ENCODE results near the gene RCOR1.
"Not testable (repeated sequence)": the region's sequence is repeated elsewhere in the genome, so short reads cannot be mapped to it uniquely, and the experiment has no call there.

The RCOR1 gene

GRCh38 chr14:102573591-102574046 lies 18.8 kb upstream of the RCOR1 start:
- TF ChIP-seq ZFX (IDR thresholded peaks at IDR 0.05; ENCODE audit: borderline replicate concordance) = no peak
- no peak for TF ChIP-seq CTCF (IDR thresholded peaks at IDR 0.05)
- H3K27ac ChIP-seq = no peak overlapping the region

GRCh38 chr14:102574281-102575159 lies 17.9 kb upstream of the RCOR1 start:
- H3K27ac ChIP-seq = no peak overlapping the region
- TF ChIP-seq CTCF (IDR thresholded peaks at IDR 0.05) = no peak
- no peak for TF ChIP-seq ZFX (IDR thresholded peaks at IDR 0.05; ENCODE audit: borderline replicate concordance)

GRCh38 chr14:102575160-102575845 lies 17.1 kb upstream of the RCOR1 start:
- TF ChIP-seq ZFX (IDR thresholded peaks at IDR 0.05; ENCODE audit: borderline replicate concordance) (no peak), CTCF (IDR thresholded peaks at IDR 0.05) (no peak)
- no peak overlapping the region for H3K27ac ChIP-seq

GRCh38 chr14:102575846-102576428 lies 16.5 kb upstream of the RCOR1 start:
- not testable (repeated sequence) for H3K27ac ChIP-seq

GRCh38 chr14:102578821-102579220 lies 13.6 kb upstream of the RCOR1 start:
- TF ChIP-seq CTCF (IDR thresholded peaks at IDR 0.05) = no peak
- no peak for TF ChIP-seq ZFX (IDR thresholded peaks at IDR 0.05; ENCODE audit: borderline replicate concordance)

GRCh38 chr14:102579696-102580549 lies 12.5 kb upstream of the RCOR1 start:
- TF ChIP-seq ZFX (IDR thresholded peaks at IDR 0.05; ENCODE audit: borderline replicate concordance) (no peak), CTCF (IDR thresholded peaks at IDR 0.05) (no peak)

More at GRCh38 chr14:102578821-102579220, 13.6 kb upstream of the RCOR1 start:
- H3K27ac ChIP-seq = no peak overlapping the region

GRCh38 chr14:102580550-102581110 lies 11.8 kb upstream of the RCOR1 start:
- TF ChIP-seq CTCF (IDR thresholded peaks at IDR 0.05) (peak; percentile 26; the same call in 1 of the 2 replicates), ZFX (IDR thresholded peaks at IDR 0.05; ENCODE audit: borderline replicate concordance) (no peak)
- no peak overlapping the region for H3K27ac ChIP-seq

More at GRCh38 chr14:102579696-102580549, 12.5 kb upstream of the RCOR1 start:
- H3K27ac ChIP-seq = no peak overlapping the region
